Stimulated activated naive B cell treated with anti-CD40 and anti-IgM and Interleukin-4, amounts not matched to agents 10 μg/mL and 1 μg/mL and 100 μg/mL, for 72 hours (primary cell): Measurements from ENCODE around the gene WT1.

Experiments
- ATAC-seq, 2 donors: fragments of 150-1000 bp; cut with Tn5 transposase; replicated peaks; 2 replicates each; pipeline ENCODE4 v1.10.0; 2021; ENCODE audit warnings: moderate library complexity in 1 of 2
- DNase-seq: peaks from one replicate; pipeline ENCODE4 v3.0.0; 2021
- H3K27ac Mint-ChIP-seq: one replicate; pipeline ENCODE4 v1.8.0; 2022; ENCODE audit warnings: mild to moderate bottlenecking, mixed read lengths
- H3K27me3 Mint-ChIP-seq, 2 donors: one replicate each; pipeline ENCODE4 v1.8.0; 2022; ENCODE audit warnings: mixed read lengths in 2 of 2
- H3K36me3 Mint-ChIP-seq, 2 donors: one replicate each; pipeline ENCODE4 v1.8.0; 2022; ENCODE audit warnings: mixed read lengths in 2 of 2, mild to moderate bottlenecking in 1 of 2
- H3K4me1 Mint-ChIP-seq, 2 donors: one replicate each; pipeline ENCODE4 v1.8.0; 2022; ENCODE audit warnings: mixed read lengths in 2 of 2, mild to moderate bottlenecking in 1 of 2
- H3K4me3 Mint-ChIP-seq, 2 donors: one replicate each; pipeline ENCODE4 v1.8.0; 2022; ENCODE audit warnings: mild to moderate bottlenecking in 2 of 2, mixed read lengths in 2 of 2, moderate library complexity in 1 of 2
- H3K9me3 Mint-ChIP-seq, 2 donors: one replicate each; pipeline ENCODE4 v1.8.0; 2022; ENCODE audit warnings: mixed read lengths in 2 of 2, mild to moderate bottlenecking in 1 of 2

WT1 gene

DNA sequence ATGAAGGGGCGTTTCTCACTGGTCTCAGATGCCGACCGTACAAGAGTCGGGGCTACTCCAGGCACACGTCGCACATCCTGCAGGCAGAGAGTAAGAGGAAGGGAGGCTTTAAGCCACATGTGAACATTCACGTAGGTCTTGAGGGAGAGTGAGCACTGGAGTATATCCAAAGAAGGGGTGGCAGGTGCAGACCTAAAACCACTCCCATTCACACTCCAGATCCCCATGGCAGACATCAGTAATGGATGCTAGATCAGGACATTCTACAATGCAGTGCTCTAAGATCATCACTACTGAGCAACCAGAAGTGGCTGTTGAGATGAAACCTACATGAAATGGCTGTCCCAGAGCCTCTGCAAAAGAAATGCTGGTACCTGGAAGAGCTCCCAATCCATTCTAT is 39.0 kb downstream of the WT1 start:
- peak; percentile 27 to 42 for ATAC-seq
- H3K27me3 Mint-ChIP-seq = peaks cover 0 to 10% of the 10 kb centered on the region in 2 donors
- peak overlapping the region in 1 of 2 donors; percentile 65 for H3K4me3 Mint-ChIP-seq
- H3K4me1 Mint-ChIP-seq = peaks cover 4 to 8% of the 10 kb centered on the region in 2 donors
- DNase-seq = no peak
- H3K27ac Mint-ChIP-seq = no peak overlapping the region
- H3K9me3 Mint-ChIP-seq = peaks cover 1 to 5% of the 10 kb centered on the region in 2 donors
- no peaks in the 10 kb centered on the region for H3K36me3 Mint-ChIP-seq

DNA sequence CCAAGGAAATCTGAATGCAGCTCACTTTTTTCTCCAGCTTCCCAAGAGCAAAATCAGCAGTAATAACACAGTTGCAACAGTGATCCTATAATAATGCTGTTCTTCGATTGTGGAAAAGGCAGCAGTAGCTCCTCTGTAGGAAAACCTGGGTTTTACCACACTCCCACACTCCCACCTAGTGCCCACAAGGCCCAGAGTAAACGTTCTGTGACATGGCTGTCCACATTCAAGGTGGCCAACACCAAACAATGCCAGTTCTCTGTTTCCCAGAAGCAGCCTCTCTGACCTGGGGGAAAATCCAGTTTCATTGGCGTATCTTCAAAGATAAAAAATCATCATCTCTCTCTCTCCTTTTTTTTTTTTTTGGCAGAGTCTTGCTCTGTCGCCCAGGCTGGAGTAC is 40.2 kb downstream of the WT1 start:
- Mint-ChIP-seq H3K27me3 (peaks cover 0 to 10% of the 10 kb centered on the region in 2 donors), H3K36me3 (no peaks in the 10 kb centered on the region), H3K9me3 (no peaks in the 10 kb centered on the region), H3K27ac (no peak overlapping the region), H3K4me3 (no peak overlapping the region), H3K4me1 (peaks cover 4 to 8% of the 10 kb centered on the region in 2 donors)
- ATAC-seq = no peak
- no peak for DNase-seq

DNA sequence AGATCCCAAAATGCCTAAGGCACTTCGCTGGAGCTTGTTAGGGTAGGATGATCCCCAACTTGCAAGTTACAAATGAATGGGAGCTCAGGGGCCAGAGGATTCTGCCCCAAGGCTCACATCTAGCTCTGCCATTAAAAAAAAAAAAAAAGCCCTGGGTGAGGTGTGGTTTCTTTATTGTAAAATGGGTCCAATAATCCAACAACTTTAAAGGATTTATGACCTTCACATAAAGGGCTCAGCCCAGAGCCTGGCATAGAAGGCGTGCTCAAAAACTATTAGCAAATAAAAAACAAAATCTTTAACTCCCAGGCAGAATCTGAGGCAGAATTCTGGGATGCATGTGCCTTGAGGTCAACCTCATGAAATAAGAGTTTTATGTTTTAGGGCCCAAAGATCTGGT is 42.5 kb downstream of the WT1 start:
- Mint-ChIP-seq H3K27me3 (peaks cover 0 to 10% of the 10 kb centered on the region in 2 donors), H3K4me3 (no peak overlapping the region), H3K9me3 (no peaks in the 10 kb centered on the region), H3K4me1 (peaks cover 4 to 8% of the 10 kb centered on the region in 2 donors), H3K27ac (no peak overlapping the region), H3K36me3 (no peaks in the 10 kb centered on the region)
- no peak for ATAC-seq
- DNase-seq = no peak

- ATAC-seq (no peak), DNase-seq (no peak)
- H3K27me3 Mint-ChIP-seq = peaks cover 0 to 10% of the 10 kb centered on the region in 2 donors
- H3K4me1 Mint-ChIP-seq = peaks cover 4 to 8% of the 10 kb centered on the region in 2 donors
- no peak overlapping the region for H3K4me3 Mint-ChIP-seq
- no peak overlapping the region for H3K27ac Mint-ChIP-seq
- no peaks in the 10 kb centered on the region for H3K9me3 Mint-ChIP-seq
- H3K36me3 Mint-ChIP-seq = no peaks in the 10 kb centered on the region
Observed at GRCh38 chr11:32391956-32392553, 43.3 kb downstream of the WT1 start.

DNA sequence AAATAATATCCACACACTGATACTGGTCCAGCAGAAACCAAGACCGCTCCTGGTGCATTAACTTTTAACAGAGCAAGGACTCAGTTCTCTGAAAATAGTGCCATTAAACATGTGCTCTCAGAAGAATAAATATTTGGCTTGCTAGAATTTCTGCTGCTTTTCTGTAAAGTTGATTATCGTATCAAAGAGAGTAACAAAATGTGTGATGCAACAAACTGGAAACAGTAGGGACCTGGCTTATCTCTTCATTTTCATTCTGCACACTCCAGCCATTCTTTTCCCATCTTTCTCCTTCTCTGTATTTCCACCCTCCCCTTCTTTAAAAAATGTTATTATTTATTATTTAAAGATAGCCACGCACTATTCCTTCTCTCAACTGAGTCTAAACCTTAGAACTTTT is 43.9 kb downstream of the WT1 start:
- Mint-ChIP-seq H3K27me3 (peaks cover 0 to 10% of the 10 kb centered on the region in 2 donors), H3K36me3 (no peaks in the 10 kb centered on the region)

GRCh38 chr11:32390712-32391111 is 44.6 kb downstream of the WT1 start:
- H3K9me3 Mint-ChIP-seq = no peaks in the 10 kb centered on the region
- no peaks in the 10 kb centered on the region for H3K36me3 Mint-ChIP-seq
- H3K4me1 Mint-ChIP-seq = peaks cover 0 to 1% of the 10 kb centered on the region in 2 donors
- H3K4me3 Mint-ChIP-seq = no peak overlapping the region
- H3K27me3 Mint-ChIP-seq = peaks cover 0 to 4% of the 10 kb centered on the region in 2 donors
- DNase-seq (no peak), ATAC-seq (no peak)
- H3K27ac Mint-ChIP-seq = no peak overlapping the region

More for the DNA sequence above, 43.9 kb downstream of the WT1 start:
- no peak overlapping the region for H3K4me3 Mint-ChIP-seq
- no peaks in the 10 kb centered on the region for H3K9me3 Mint-ChIP-seq
- DNase-seq (no peak), ATAC-seq (no peak)
- H3K27ac Mint-ChIP-seq = no peak overlapping the region
- H3K4me1 Mint-ChIP-seq = peaks cover 4 to 6% of the 10 kb centered on the region in 2 donors

DNA sequence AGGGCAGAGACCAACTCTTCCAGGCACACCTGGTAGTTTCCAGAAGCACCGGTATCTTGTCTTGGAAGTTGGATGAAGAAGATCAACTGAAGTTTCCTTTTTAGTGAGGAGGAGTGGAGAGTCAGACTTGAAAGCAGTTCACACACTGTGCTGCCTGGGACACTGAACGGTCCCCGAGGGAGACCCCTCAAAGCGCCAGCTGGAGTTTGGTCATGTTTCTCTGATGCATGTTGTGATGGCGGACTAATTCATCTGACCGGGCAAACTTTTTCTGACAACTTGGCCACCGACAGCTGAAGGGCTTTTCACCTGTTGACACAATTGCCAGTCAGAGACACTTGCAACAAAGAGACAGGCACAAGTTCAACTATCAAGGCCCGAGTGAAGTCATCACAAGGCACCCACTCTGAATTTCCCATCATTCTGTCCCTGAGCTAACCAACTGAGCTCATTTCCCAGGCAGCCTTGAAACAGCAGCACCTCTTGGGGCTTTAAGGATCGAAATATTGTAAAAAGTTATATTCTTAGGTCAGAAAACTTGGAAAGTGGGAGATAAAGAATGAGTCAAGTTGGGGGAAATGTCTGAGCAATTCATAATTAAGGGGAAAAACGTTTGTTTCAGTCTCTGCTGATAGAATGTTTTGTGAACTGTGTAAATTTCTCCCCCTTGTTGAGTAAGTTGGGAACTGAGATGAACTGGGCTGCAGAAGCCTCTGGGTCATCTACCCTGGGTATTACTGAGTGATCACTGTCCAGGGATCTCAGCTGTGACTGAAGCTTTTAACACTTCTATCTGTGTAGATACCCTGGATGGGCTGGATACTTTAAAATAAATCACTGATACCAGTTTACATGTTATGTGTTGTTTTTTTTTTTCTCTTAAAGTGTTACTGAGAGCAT is 46.2 kb downstream of the WT1 start:
- Mint-ChIP-seq H3K27me3 (no peaks in the 10 kb centered on the region), H3K4me1 (peaks cover 0 to 1% of the 10 kb centered on the region in 2 donors), H3K36me3 (no peaks in the 10 kb centered on the region), H3K27ac (no peak overlapping the region), H3K4me3 (no peak overlapping the region), H3K9me3 (no peaks in the 10 kb centered on the region)
- ATAC-seq (no peak), DNase-seq (no peak)

- Mint-ChIP-seq H3K9me3 (no peaks in the 10 kb centered on the region), H3K4me1 (peaks cover 0 to 1% of the 10 kb centered on the region in 2 donors), H3K27me3 (no peaks in the 10 kb centered on the region), H3K36me3 (no peaks in the 10 kb centered on the region), H3K4me3 (no peak overlapping the region), H3K27ac (no peak overlapping the region)
- DNase-seq (no peak), ATAC-seq (no peak)
Observed at GRCh38 chr11:32388365-32388764, 47.0 kb downstream of the WT1 start.

- Mint-ChIP-seq H3K27ac (no peak overlapping the region), H3K27me3 (no peaks in the 10 kb centered on the region), H3K4me3 (no peak overlapping the region), H3K4me1 (peaks cover 0 to 1% of the 10 kb centered on the region in 2 donors), H3K36me3 (no peaks in the 10 kb centered on the region), H3K9me3 (no peaks in the 10 kb centered on the region)
- DNase-seq = no peak
- no peak for ATAC-seq
Observed at GRCh38 chr11:32387411-32387810, 47.9 kb downstream of the WT1 start.

GRCh38 chr11:32386770-32387377 is 48.5 kb downstream of the WT1 start:
- H3K4me3 Mint-ChIP-seq = no peak overlapping the region
- no peak for ATAC-seq
- H3K36me3 Mint-ChIP-seq = no peaks in the 10 kb centered on the region
- no peaks in the 10 kb centered on the region for H3K9me3 Mint-ChIP-seq
- H3K27ac Mint-ChIP-seq = no peak overlapping the region
- H3K4me1 Mint-ChIP-seq = peaks cover 0 to 1% of the 10 kb centered on the region in 2 donors
- no peaks in the 10 kb centered on the region for H3K27me3 Mint-ChIP-seq
- no peak for DNase-seq

DNA sequence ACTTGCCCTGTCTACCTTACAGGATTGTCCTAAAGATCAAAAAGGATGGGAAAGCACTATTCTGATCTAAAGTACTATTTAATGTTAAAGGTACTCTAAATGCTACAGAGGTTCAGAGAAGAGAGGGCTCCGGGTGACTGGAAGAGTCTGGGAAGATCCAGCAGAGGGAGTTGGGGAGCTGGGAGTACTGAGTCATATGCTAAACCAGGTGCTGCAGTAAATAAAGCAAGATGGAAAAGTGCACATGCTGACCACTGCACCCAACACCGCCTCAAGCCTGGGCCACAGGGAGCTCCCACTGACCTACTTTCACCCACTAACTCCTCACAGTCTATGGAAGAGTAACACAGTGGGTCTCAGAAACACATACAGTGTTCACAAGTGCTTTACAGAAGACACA is 49.3 kb downstream of the WT1 start:
- no peaks in the 10 kb centered on the region for H3K9me3 Mint-ChIP-seq
- H3K36me3 Mint-ChIP-seq = no peaks in the 10 kb centered on the region
- DNase-seq = no peak
- no peak for ATAC-seq
- H3K4me1 Mint-ChIP-seq = peaks cover 0 to 1% of the 10 kb centered on the region in 2 donors
- H3K27me3 Mint-ChIP-seq = no peaks in the 10 kb centered on the region
- H3K4me3 Mint-ChIP-seq = no peak overlapping the region
- H3K27ac Mint-ChIP-seq = no peak overlapping the region

DNA sequence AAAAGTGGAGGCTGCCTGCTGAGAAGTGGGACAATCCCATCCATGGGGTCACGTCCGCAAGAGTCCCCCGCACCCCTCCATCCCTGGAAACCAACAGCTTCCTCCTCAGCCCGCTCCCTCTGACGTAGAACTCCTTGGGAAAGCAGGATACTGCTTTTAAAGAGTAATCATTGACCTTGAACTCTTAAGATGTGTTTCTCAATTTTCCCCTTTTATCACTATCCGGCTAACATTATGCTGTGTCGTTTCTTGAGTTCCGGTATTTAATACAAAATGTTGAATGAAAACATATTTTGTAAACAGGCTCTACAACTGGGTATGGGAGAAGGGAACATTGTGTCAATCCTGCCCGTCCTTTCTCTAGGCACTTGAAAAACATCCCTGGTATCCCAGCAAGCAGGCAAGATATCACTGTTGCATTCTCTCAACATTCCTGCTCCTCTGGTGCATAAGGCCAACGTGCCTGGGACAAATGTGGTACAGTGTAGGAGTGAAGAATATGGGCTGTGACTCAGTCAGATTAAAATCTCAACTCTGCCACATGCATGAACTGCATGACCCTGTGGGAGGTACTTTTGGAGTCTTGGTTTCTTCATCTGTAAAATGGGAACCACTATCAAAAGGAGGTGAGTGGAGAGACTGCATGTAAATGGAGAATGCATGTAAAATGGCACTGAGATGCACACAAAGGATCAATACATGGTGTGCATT is 52.8 kb downstream of the WT1 start:
- H3K36me3 Mint-ChIP-seq = no peaks in the 10 kb centered on the region
- H3K27ac Mint-ChIP-seq = no peak overlapping the region
- peaks cover 0 to 1% of the 10 kb centered on the region in 2 donors for H3K4me1 Mint-ChIP-seq

GRCh38 chr11:32381179-32381578 is 54.2 kb downstream of the WT1 start:
- Mint-ChIP-seq H3K27ac (no peak overlapping the region), H3K36me3 (no peaks in the 10 kb centered on the region), H3K27me3 (no peaks in the 10 kb centered on the region), H3K4me1 (no peaks in the 10 kb centered on the region), H3K4me3 (no peak overlapping the region), H3K9me3 (peaks cover 0 to 2% of the 10 kb centered on the region in 2 donors)
- DNase-seq (no peak), ATAC-seq (no peak)

More for the DNA sequence above, 52.8 kb downstream of the WT1 start:
- H3K27me3 Mint-ChIP-seq = no peaks in the 10 kb centered on the region
- ATAC-seq (no peak), DNase-seq (no peak)
- no peak overlapping the region for H3K4me3 Mint-ChIP-seq
- H3K9me3 Mint-ChIP-seq = peaks cover 0 to 2% of the 10 kb centered on the region in 2 donors

DNA sequence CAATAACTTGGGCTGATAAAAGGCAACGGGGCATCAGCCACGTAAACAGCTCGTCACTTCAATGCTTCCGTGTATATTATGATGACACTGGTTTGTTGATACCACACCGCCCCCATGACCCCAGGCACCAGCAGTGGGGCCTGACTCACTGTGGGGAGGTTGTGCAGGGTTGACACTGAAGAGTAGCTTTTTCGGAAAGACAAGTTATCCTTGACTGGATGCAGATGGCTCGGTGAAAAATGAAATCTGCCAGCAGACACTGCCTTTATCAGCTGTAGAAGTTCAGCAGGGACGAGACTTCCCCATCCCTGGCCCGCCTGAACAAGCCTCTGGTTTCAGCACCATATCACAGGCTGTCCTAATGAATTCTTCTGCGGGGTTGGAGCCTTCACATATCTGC is 55.6 kb downstream of the WT1 start:
- H3K4me1 Mint-ChIP-seq = no peaks in the 10 kb centered on the region
- H3K9me3 Mint-ChIP-seq = peaks cover 2% of the 10 kb centered on the region in 2 donors
- H3K4me3 Mint-ChIP-seq = no peak overlapping the region
- ATAC-seq (no peak), DNase-seq (no peak)
- no peaks in the 10 kb centered on the region for H3K36me3 Mint-ChIP-seq
- peaks cover 0 to 3% of the 10 kb centered on the region in 2 donors for H3K27me3 Mint-ChIP-seq
- H3K27ac Mint-ChIP-seq = no peak overlapping the region
